GM11168 (cell line): Measurements from ENCODE around the gene STK11IP.

ENCODE experiments used
- in situ Hi-C: fragments of 300-500 bp; cut with MboI; formaldehyde crosslinking; loops from one replicate; pipeline ENCODE4 v1.12.0; 2022; ENCODE audit warnings: low sequenced_read_pairs; ENCODE audit not compliant: unreplicated experiment

STK11IP gene, protein sequence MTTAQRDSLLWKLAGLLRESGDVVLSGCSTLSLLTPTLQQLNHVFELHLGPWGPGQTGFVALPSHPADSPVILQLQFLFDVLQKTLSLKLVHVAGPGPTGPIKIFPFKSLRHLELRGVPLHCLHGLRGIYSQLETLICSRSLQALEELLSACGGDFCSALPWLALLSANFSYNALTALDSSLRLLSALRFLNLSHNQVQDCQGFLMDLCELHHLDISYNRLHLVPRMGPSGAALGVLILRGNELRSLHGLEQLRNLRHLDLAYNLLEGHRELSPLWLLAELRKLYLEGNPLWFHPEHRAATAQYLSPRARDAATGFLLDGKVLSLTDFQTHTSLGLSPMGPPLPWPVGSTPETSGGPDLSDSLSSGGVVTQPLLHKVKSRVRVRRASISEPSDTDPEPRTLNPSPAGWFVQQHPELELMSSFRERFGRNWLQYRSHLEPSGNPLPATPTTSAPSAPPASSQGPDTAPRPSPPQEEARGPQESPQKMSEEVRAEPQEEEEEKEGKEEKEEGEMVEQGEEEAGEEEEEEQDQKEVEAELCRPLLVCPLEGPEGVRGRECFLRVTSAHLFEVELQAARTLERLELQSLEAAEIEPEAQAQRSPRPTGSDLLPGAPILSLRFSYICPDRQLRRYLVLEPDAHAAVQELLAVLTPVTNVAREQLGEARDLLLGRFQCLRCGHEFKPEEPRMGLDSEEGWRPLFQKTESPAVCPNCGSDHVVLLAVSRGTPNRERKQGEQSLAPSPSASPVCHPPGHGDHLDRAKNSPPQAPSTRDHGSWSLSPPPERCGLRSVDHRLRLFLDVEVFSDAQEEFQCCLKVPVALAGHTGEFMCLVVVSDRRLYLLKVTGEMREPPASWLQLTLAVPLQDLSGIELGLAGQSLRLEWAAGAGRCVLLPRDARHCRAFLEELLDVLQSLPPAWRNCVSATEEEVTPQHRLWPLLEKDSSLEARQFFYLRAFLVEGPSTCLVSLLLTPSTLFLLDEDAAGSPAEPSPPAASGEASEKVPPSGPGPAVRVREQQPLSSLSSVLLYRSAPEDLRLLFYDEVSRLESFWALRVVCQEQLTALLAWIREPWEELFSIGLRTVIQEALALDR

GRCh38 chr2:219597552-219598307, at the start of gene STK11IP:
Gene STK11IP, plus strand, starts transcription at chr2:219597857. Its CDS starts 263 bp downstream, at chr2:219598120.
- in situ Hi-C loops: no loop called here

GRCh38 chr2:219548990-219549389, 48.7 kb upstream of the STK11IP start:
- in situ Hi-C loops: loop anchor here (10.0 kb wide), 1 partner anchor 96 kb away; no protein-coding TSS in a partner anchor

DNA sequence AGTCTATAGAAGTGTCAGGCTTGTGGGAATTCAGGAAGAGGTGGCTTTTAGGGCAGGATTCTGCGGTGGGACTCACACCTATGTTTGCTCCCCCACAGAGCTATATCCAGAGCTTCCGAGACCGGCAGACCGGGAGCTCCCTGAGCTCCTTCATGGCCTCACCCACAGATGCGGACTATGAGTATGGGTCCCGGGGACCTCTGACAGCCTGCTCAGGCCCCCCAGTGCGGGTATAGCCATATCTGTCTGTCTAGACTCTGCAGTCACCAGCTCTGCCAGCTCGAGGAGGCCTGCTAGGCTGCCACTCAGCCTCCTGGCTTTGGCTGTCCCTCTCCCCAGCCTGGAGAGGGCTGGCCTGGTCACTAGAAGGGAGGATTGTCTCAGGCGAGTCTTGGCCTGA, 48.0 kb upstream of the STK11IP start:
- in situ Hi-C loops: loop anchor here (10.0 kb wide), 1 partner anchor 95 kb away; no protein-coding TSS in a partner anchor

- in situ Hi-C loops: no loop called here
Observed at GRCh38 chr2:219551441-219552381, 45.9 kb upstream of the STK11IP start.

DNA sequence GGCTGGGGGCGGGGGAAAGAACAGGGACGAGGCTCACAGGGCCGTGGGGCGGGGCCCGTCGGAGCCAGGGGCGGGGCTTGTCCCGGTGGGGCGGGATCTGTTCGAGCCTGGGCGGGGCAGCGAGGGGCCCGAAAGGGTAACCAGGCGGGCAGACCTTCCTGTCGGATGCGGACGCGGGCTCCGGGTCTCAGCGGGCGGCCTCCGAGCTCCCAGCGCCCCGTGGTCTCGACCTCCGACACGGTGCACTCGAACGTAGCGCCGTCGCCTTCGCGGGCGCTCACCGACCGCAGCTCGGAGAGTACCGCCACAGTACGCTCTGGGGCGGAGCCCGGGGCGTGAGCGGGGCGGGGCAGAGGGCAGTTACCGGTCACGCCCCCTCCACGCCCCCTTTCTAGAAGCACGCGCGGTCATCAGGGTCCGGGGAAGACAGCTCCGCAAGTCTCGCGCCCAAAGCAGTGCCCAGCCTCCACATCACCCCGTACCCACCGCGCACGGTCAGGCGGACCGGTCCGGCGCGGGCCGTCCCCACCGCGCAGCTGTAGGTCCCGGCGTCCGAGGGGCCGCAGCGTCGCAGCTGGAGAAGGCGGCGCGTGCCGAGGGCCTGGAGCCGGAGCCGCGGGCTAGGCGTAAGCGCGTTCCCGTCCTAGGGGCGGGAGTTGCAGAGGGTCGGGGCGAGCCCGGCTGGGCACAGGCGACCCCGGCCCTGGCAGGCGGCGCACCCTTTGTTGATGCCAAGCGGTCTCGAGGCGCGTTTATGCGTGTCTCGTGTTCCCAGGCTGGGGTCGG, 45.1 kb upstream of the STK11IP start:
- in situ Hi-C loops: no loop called here

DNA sequence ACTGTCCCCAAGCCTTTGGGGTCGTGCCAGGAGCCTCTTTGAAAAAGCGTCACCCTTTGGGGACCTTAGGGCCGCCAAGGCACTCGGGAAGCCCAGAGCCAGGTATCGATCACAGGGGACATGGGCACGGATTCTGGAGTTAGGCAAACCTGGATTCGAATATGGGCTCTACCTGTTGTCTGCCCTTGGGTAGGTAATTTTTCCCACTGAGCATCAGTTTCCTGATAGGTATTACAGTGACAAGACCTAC, 44.6 kb upstream of the STK11IP start:
- in situ Hi-C loops: no loop called here

GRCh38 chr2:219553463-219553963, 44.1 kb upstream of the STK11IP start:
- in situ Hi-C loops: no loop called here

GRCh38 chr2:219554350-219554749, 43.3 kb upstream of the STK11IP start:
- in situ Hi-C loops: no loop called here

GRCh38 chr2:219555956-219556355, 41.7 kb upstream of the STK11IP start:
- in situ Hi-C loops: no loop called here

- in situ Hi-C loops: no loop called here
Observed at GRCh38 chr2:219556413-219556812, 41.2 kb upstream of the STK11IP start.

GRCh38 chr2:219557320-219557719, 40.3 kb upstream of the STK11IP start:
- in situ Hi-C loops: no loop called here

GRCh38 chr2:219557791-219558785, 39.6 kb upstream of the STK11IP start:
- in situ Hi-C loops: no loop called here

DNA sequence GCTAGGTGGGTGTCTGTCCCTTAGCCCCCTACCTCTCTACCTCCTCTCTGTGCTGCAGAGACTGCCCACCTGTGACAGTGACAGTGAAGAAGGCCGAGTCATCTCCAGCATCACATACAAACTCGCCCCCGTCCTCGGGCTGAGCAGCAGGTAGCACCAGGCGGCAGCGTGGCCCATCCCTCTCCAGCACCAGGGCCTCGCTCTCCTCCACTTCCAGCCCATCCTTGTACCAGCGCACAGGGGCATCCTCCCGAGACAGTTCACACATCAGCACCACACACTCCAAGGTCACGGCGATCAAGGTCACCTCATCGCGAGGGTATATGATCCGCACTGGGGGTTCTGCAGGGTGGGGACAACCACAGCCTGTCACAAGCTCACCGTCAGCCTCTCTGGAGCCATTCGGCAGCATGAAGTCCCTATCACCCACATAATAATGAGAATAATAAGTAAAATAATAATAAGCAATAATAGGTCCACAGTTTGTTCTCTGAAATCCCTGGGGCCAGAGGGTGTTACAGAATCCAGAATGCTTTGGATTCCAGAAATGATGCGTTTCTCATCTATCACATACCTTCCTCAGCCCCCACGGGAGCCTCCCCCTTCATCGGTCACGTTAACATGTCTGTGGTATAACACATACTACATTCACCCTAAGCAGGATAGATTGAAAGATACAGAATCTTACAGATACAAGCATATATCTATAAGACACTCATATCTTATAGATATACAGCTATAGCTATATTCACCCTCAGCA, 38.3 kb upstream of the STK11IP start:
- in situ Hi-C loops: no loop called here

DNA sequence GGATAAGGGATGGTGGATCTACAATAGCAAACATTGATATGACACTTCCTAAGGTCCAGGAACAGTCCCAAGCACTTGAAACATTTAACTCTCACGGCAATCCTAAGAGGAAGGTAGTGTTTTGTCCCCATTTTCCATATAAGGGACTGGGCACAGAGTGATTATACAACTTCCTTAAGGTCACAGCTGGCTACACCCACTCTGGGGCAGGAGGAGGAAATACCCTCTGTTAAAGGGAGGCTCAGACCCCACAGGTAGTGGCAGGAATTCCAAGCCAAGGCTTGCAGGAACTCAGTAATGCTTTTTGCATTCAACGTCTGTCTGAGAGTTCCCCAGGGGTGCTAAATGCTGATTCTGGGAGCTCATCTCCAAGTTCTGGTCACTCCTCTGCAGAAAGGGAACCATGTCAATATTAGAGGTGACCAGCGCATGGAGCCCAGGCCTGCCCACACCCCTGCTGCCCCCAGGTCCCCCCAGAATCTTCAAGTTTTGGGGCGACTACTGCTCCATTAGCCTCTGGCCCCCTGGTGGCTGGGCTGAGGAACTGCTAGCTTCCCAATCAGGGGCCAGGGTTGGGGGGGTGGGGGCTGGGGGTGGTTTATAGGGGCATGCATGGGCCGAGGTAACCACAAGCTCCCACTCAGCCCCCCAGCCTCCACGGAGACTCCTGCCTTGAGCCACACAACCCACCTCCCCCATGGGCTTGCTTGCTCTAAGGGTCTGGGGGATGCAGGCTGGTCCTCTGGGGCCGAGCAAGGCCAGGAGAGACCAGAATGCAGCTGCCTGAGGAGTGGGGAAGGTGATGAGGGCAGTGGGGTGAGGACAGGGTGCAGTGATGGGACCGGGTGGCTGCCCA, 37.4 kb upstream of the STK11IP start:
- in situ Hi-C loops: no loop called here

DNA sequence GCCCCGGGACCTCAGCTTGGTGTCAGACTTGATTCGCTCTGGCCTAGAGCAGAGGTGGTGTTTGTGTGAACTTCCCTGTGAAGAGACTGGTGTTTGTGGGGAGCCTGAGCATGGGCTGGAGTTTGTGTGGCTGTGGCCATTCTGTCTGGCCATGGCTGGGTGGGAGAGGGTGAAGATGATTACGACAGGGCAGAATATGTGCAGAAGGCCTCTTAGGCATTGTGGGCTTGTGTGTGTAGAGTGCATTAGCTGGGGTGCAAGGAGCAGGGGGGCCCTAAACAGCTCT, 36.8 kb upstream of the STK11IP start:
- in situ Hi-C loops: no loop called here
